ENCODE results near the gene PDLIM4.

GRCh38 chr5:132280371-132281240, 23.1 kb downstream of the PDLIM4 start:
- TF ChIP-seq CTCF (conservative IDR thresholded peaks at IDR 0.05; ENCODE audit: low read depth in 2 of 2) (no peak), EZH2 (IDR thresholded peaks at IDR 0.05; ENCODE audit: low read depth, unreplicated experiment) (no peak), EZH2phosphoT487 (IDR thresholded peaks at IDR 0.05; ENCODE audit: unreplicated experiment) (no peak), CREB1 (CRISPR knock-in tag; IDR thresholded peaks at IDR 0.05; ENCODE audit: low read depth) (no peak), ZNF331 (CRISPR knock-in tag; IDR thresholded peaks at IDR 0.05; ENCODE audit: low read depth) (no peak)

Measured in GM23338 (cell line).